ENCODE data around the gene NAPB. TPM values are rescaled to one million over a fixed set of nuclear protein-coding genes. Genes with fewer than 3 reads are reported as not detected.

The NAPB gene
- total RNA-seq, 1 donor from 2014 or later: 14.0 TPM

DNA sequence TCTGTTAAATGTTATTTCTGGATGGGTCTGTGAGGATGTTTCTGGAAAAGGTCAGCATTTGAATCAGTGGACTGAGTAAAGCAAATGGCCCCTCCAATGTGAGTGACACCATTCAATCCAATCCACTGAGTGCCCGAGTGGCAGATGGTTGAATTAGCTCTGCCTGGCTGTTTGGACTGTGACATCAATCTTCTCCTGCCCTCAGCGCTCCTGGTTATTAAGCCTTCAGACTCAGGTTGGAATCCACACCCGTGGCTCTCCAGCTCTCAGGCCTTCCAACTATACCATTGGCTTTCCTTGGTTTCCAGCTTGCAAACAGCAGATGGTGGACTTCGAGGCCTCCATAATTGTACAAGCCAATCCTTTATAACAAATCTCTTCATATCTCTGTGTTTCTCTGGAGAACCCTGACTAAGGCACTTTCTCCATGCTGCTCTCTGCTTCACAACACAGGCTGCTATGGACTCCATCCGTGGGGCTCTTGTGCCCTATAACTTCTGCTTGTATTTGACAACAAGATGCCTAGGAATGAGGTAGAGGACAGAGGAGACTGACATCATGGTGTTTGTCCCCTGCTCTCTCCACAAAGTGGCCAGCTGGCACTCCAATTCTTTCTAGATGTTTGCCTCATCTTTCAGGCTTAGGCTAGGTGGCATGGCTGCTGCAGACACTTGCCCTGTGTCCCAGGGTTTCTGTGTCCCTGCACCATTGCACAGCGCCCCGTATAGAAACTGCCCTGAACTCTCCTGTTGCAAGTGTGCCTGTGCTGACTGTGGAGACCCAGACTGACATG is 13.4 kb upstream of the NAPB start:
- Mint-ChIP-seq H3K4me3 (no peak overlapping the region), H3K4me1 (ENCODE audit: low read depth) (no peaks in the 10 kb centered on the region), H3K27ac (no peak overlapping the region), H3K27me3 (ENCODE audit: insufficient read depth) (peaks cover 20% of the 10 kb centered on the region), H3K9me3 (no peaks in the 10 kb centered on the region), H3K36me3 (ENCODE audit: low read depth) (no peaks in the 10 kb centered on the region)
- no peak for DNase-seq (ENCODE audit: low spot score)
- intact Hi-C loops (cut with micrococcal nuclease): no loop called here

DNA sequence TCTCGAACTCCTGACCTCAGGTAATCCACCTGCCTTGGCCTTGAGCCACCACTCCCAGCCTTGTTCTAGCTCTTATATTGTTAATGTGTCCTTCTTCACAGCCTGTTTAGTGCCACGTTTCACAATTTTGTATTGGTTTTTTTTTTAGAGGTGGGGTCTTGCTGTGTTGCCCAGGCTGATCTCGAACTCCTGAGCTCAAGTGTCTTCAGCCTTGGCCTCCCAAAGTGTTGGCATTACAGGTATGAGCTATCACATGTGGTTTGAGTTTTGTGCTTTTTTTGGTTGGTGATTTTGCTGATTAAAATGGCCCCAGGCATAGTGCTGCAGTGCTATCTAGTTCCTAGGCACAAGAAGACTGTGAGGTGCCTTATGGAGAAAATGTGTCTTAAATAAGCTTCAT is 12.3 kb upstream of the NAPB start:
- Mint-ChIP-seq H3K36me3 (ENCODE audit: low read depth) (no peaks in the 10 kb centered on the region), H3K27ac (no peak overlapping the region), H3K4me3 (no peak overlapping the region), H3K27me3 (ENCODE audit: insufficient read depth) (peaks cover 20% of the 10 kb centered on the region), H3K4me1 (ENCODE audit: low read depth) (no peaks in the 10 kb centered on the region), H3K9me3 (no peaks in the 10 kb centered on the region)
- intact Hi-C loops (cut with micrococcal nuclease): no loop called here
- DNase-seq (ENCODE audit: low spot score): no peak

- DNase-seq (ENCODE audit: low spot score): no peak
- H3K4me1 Mint-ChIP-seq (ENCODE audit: low read depth): peaks cover 14% of the 10 kb centered on the region
- H3K36me3 Mint-ChIP-seq (ENCODE audit: low read depth): no peaks in the 10 kb centered on the region
- H3K27me3 Mint-ChIP-seq (ENCODE audit: insufficient read depth): no peaks in the 10 kb centered on the region
- no peaks in the 10 kb centered on the region for H3K9me3 Mint-ChIP-seq
- intact Hi-C loops (cut with micrococcal nuclease): no loop called here
- H3K4me3 Mint-ChIP-seq: no peak overlapping the region
- H3K27ac Mint-ChIP-seq: no peak overlapping the region
Measured at GRCh38 chr20:23425129-23425528, 3.8 kb upstream of the NAPB start.

GRCh38 chr20:23419995-23420901 is 1.0 kb downstream of the NAPB start:
- no peaks in the 10 kb centered on the region for H3K9me3 Mint-ChIP-seq
- peak overlapping the region; percentile 97 for H3K4me3 Mint-ChIP-seq
- H3K4me1 Mint-ChIP-seq (ENCODE audit: low read depth): peaks cover 57% of the 10 kb centered on the region
- DNase-seq (ENCODE audit: low spot score): peak; percentile 31
- H3K36me3 Mint-ChIP-seq (ENCODE audit: low read depth): peaks cover 4% of the 10 kb centered on the region
- H3K27me3 Mint-ChIP-seq (ENCODE audit: insufficient read depth): no peaks in the 10 kb centered on the region
- intact Hi-C loops (cut with micrococcal nuclease): loop anchor here (1.0 to 5.0 kb wide), 3 partner anchors 12 to 1987 kb away; partner anchors contain the start of gene GINS1
- H3K27ac Mint-ChIP-seq: peak overlapping the region; percentile 81

GRCh38 chr20:23419657-23419994 is 1.7 kb downstream of the NAPB start:
- Mint-ChIP-seq H3K36me3 (ENCODE audit: low read depth) (peaks cover 6% of the 10 kb centered on the region), H3K4me1 (ENCODE audit: low read depth) (peaks cover 57% of the 10 kb centered on the region), H3K4me3 (peak overlapping the region; percentile 97), H3K27me3 (ENCODE audit: insufficient read depth) (no peaks in the 10 kb centered on the region), H3K9me3 (no peaks in the 10 kb centered on the region), H3K27ac (peak overlapping the region; percentile 81)
- DNase-seq (ENCODE audit: low spot score): no peak
- intact Hi-C loops (cut with micrococcal nuclease): no loop called here

GRCh38 chr20:23417861-23418260 is 3.4 kb downstream of the NAPB start:
- DNase-seq (ENCODE audit: low spot score): no peak
- Mint-ChIP-seq H3K36me3 (ENCODE audit: low read depth) (peaks cover 9% of the 10 kb centered on the region), H3K9me3 (no peaks in the 10 kb centered on the region), H3K27ac (no peak overlapping the region), H3K27me3 (ENCODE audit: insufficient read depth) (no peaks in the 10 kb centered on the region), H3K4me1 (ENCODE audit: low read depth) (peaks cover 65% of the 10 kb centered on the region), H3K4me3 (no peak overlapping the region)
- intact Hi-C loops (cut with micrococcal nuclease): no loop called here

GRCh38 chr20:23415959-23416583 is 5.2 kb downstream of the NAPB start:
- Mint-ChIP-seq H3K4me1 (ENCODE audit: low read depth) (peaks cover 69% of the 10 kb centered on the region), H3K36me3 (ENCODE audit: low read depth) (peaks cover 17% of the 10 kb centered on the region), H3K4me3 (no peak overlapping the region), H3K27me3 (ENCODE audit: insufficient read depth) (no peaks in the 10 kb centered on the region), H3K27ac (no peak overlapping the region), H3K9me3 (no peaks in the 10 kb centered on the region)
- no peak for DNase-seq (ENCODE audit: low spot score)
- intact Hi-C loops (cut with micrococcal nuclease): loop anchor here (2.0 kb wide), 1 partner anchor 17 kb away; no protein-coding TSS in a partner anchor

DNA sequence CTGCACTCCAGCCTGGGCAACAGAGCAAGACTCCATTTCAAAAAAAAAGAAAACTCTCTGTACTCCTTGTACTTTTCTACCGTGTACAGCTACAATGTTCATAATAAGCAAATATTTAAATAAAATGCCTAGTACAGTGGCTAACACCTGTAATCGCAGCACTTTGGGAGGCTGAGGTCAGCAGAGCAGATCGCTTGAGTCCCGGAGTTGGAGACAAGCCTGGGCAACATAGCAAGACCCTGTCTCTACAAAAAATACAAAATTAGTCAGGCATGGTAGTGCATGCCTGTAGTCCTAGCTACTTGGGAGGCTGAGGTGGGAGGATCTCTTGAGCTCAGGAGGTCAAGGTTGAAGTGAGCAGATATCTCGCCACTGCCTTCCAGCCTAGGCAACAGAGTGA is 5.7 kb downstream of the NAPB start:
- peak overlapping the region; percentile 12 for H3K4me3 Mint-ChIP-seq
- H3K27ac Mint-ChIP-seq: no peak overlapping the region

GRCh38 chr20:23414526-23415188 is 6.6 kb downstream of the NAPB start:
- H3K4me3 Mint-ChIP-seq: no peak overlapping the region
- intact Hi-C loops (cut with micrococcal nuclease): loop anchor here (2.0 kb wide), 1 partner anchor 16 kb away; no protein-coding TSS in a partner anchor
- no peaks in the 10 kb centered on the region for H3K9me3 Mint-ChIP-seq
- no peak for DNase-seq (ENCODE audit: low spot score)
- H3K27me3 Mint-ChIP-seq (ENCODE audit: insufficient read depth): no peaks in the 10 kb centered on the region
- peaks cover 78% of the 10 kb centered on the region for H3K4me1 Mint-ChIP-seq (ENCODE audit: low read depth)
- H3K27ac Mint-ChIP-seq: no peak overlapping the region
- H3K36me3 Mint-ChIP-seq (ENCODE audit: low read depth): peaks cover 22% of the 10 kb centered on the region

More for the DNA sequence above, 5.7 kb downstream of the NAPB start:
- Mint-ChIP-seq H3K36me3 (ENCODE audit: low read depth) (peaks cover 20% of the 10 kb centered on the region), H3K9me3 (no peaks in the 10 kb centered on the region), H3K4me1 (ENCODE audit: low read depth) (peaks cover 74% of the 10 kb centered on the region), H3K27me3 (ENCODE audit: insufficient read depth) (no peaks in the 10 kb centered on the region)
- DNase-seq (ENCODE audit: low spot score): no peak
- intact Hi-C loops (cut with micrococcal nuclease): loop anchor here (2.0 kb wide), 1 partner anchor 17 kb away; no protein-coding TSS in a partner anchor

DNA sequence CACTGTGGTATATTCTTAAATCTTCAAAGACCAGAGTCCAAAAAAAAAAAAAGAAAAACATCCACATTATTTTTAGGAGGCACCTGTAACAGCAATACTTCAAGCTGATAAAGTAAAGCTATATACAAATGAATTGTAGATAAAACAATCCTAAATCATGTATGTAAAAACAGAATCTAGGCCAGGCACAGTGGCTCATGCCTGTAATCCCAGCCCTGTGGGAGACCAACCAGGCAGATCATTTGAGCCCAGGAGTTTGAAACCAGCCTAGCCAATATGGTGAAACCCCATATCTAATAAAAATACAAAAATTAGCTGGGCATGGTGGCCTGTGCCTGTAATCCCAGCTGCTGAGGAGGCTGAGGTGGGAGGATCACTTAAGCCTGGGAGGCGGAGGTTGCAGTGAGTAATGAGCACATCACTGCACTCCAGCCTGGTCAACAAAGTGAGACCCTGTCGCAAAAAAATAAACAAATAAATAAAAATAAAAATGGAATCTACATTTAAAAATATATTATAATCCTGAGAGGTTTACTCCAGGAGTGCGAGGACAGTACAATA is 7.3 kb downstream of the NAPB start:
- DNase-seq (ENCODE audit: low spot score): no peak
- Mint-ChIP-seq H3K27ac (no peak overlapping the region), H3K9me3 (no peaks in the 10 kb centered on the region), H3K36me3 (ENCODE audit: low read depth) (peaks cover 22% of the 10 kb centered on the region), H3K4me3 (no peak overlapping the region), H3K27me3 (ENCODE audit: insufficient read depth) (no peaks in the 10 kb centered on the region), H3K4me1 (ENCODE audit: low read depth) (peaks cover 78% of the 10 kb centered on the region)
- intact Hi-C loops (cut with micrococcal nuclease): loop anchor here (2.0 kb wide), 1 partner anchor 15 kb away; no protein-coding TSS in a partner anchor

DNA sequence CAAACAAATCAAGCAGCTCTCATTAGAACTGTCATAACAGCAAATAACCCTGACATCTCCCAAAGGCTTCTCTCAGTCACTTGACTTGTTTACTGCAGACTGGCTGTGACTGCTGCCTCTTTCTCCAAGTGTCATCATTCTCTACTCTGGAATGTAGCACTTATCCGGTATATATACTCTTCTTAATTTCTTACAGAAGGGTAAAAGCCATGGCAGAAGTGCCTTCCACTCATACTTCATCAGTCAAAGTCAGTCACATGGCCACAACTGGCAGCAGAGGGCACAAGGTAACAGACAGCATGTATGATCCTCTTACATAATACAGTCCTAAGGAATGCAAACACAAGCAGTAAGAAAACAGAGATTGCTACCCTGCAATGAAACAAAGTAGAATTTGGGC is 9.3 kb downstream of the NAPB start:
- Mint-ChIP-seq H3K4me1 (ENCODE audit: low read depth) (peaks cover 81% of the 10 kb centered on the region), H3K36me3 (ENCODE audit: low read depth) (peaks cover 24% of the 10 kb centered on the region), H3K27ac (no peak overlapping the region), H3K4me3 (no peak overlapping the region), H3K9me3 (no peaks in the 10 kb centered on the region), H3K27me3 (ENCODE audit: insufficient read depth) (no peaks in the 10 kb centered on the region)
- DNase-seq (ENCODE audit: low spot score): no peak
- intact Hi-C loops (cut with micrococcal nuclease): no loop called here

Data from activated T-helper 1 cell treated with anti-CD3 and anti-CD28 coated beads, Interleukin-12 subunit alpha, Interleukin-12 subunit beta, Interleukin-2, Interleukin-4 antibody, amounts not matched to agents 30 ng/mL and 10 ng/mL and 1 ng/mL, durations not matched to agents 14 hours and 24 hours and 36 hours (primary cell).